HepG2 (cell line): Measurements from ENCODE around the gene ITIH3. TPM values are rescaled to one million over a fixed set of nuclear protein-coding genes. Genes with fewer than 3 reads are reported as not detected.

Experiments used
- ATAC-seq: fragments of 200-7000 bp; cut with Tn5 transposase; 3 replicates; pipeline ENCODE4 v1.9.1; 2020; ENCODE audit warnings: mild to moderate bottlenecking, moderate library complexity
- BruUV-seq: library from RNA; stranded (reverse); fragments of 400-500 nt; replicated peaks from 2 replicates; lab custom pipeline; 2021; lab: Mats Ljungman, UMichigan
- CTCF ChIA-PET: fragments of 300-600 bp; formaldehyde crosslinking; extraction: SDS; loops from one replicate; lab custom pipeline; 2021; ENCODE audit warnings: low total read pairs, inconsistent platforms, low intra/inter-chr PET ratio; lab: Yijun Ruan, JAX
- POLR2A ChIA-PET: fragments of 350-600 bp; sonication (Branson Sonifier 250); formaldehyde crosslinking; loops from one replicate; lab custom pipeline; 2020; ENCODE audit warnings: antibody characterized with exemption, inconsistent platforms; lab: Yijun Ruan, JAX
- DNase-seq: peaks from one replicate; pipeline ENCODE4 v3.0.0-alpha.2; 2015; ENCODE audit warnings: low spot score
- FAIRE-seq: peaks from 3 replicates; lab custom pipeline; 2011; peaks lifted over from hg19 to GRCh38; lab: Jason Lieb, UNC
- H2AFZ ChIP-seq: one replicate; pipeline ENCODE4 v1.6.1; 2011; ENCODE audit warnings: low read length, inconsistent platforms
- H3K27ac ChIP-seq: fragments of 300-600 bp; 3 replicates; pipeline ENCODE4 v1.8.0; 2011; ENCODE audit warnings: mixed run types, mild to moderate bottlenecking, mixed read lengths, low read length, inconsistent platforms; ENCODE audit not compliant: insufficient read depth; ENCODE audit errors: extremely low read length
- H3K27me3 ChIP-seq, 2 experiments: fragments of 200-600 bp in 1 of 2; 2 replicates in 1 of 2; 3 replicates in 1 of 2; pipeline versions ENCODE4 v1.6.0 to v1.8.0; 2011; ENCODE audit warnings: low read length in 2 of 2, mild to moderate bottlenecking in 2 of 2, moderate library complexity in 2 of 2, inconsistent platforms in 1 of 2; ENCODE audit not compliant: insufficient read depth in 2 of 2, control insufficient read depth in 1 of 2
- H3K36me3 ChIP-seq, 2 experiments: fragments of 200-600 bp in 1 of 2; replicated peaks in 1 of 2; 2 replicates in 1 of 2; 3 replicates in 1 of 2; pipeline versions ENCODE4 v1.5.1 to v1.8.0; 2011; ENCODE audit warnings: low read length in 2 of 2, inconsistent platforms in 1 of 2; ENCODE audit not compliant: insufficient read depth in 2 of 2, control insufficient read depth in 1 of 2
- H3K4me1 ChIP-seq: 2 replicates; pipeline ENCODE4 v1.5.1; 2012; ENCODE audit warnings: low read length, inconsistent platforms; ENCODE audit not compliant: insufficient read depth
- H3K4me2 ChIP-seq: 2 replicates; pipeline ENCODE4 v1.6.0; 2011; ENCODE audit warnings: low read depth, low read length, inconsistent platforms
- H3K4me3 ChIP-seq, 3 experiments: fragments of 200-600 bp in 1 of 3; sonication (generic), shearing (Covaris generic) in 1 of 3; replicated peaks in 1 of 3; 2 replicates each; pipeline ENCODE4 v1.5.1; 2011 to 2016; ENCODE audit warnings: low read length in 3 of 3, inconsistent platforms in 2 of 3, low read depth in 2 of 3, mild to moderate bottlenecking in 2 of 3, control low read depth in 1 of 3, mixed read lengths in 1 of 3; ENCODE audit not compliant: insufficient read depth in 1 of 3
- H3K79me2 ChIP-seq: one replicate; pipeline ENCODE4 v1.6.1; 2011; ENCODE audit warnings: low read length, inconsistent platforms; ENCODE audit not compliant: insufficient read depth
- H3K9ac ChIP-seq: 2 replicates; pipeline ENCODE4 v1.6.0; 2011; ENCODE audit warnings: mild to moderate bottlenecking, low read depth, low read length, inconsistent platforms; ENCODE audit not compliant: insufficient read depth
- H3K9me3 ChIP-seq: 2 replicates; pipeline ENCODE4 v1.5.1; 2012; ENCODE audit warnings: mild to moderate bottlenecking, low read length
- H4K20me1 ChIP-seq: 2 replicates; pipeline ENCODE4 v1.6.0; 2011; ENCODE audit warnings: inconsistent platforms, mild to moderate bottlenecking, low read length, moderate library complexity; ENCODE audit not compliant: insufficient read depth
- ARHGAP35 ChIP-seq: sonication (generic); formaldehyde crosslinking; IDR thresholded peaks from 2 replicates; pipeline ENCODE4 v1.9.0; 2022; ENCODE audit warnings: mild to moderate bottlenecking, inconsistent platforms, moderate library complexity, missing genetic modification reagents, borderline replicate concordance
- CEBPG ChIP-seq: IDR thresholded peaks from 2 replicates; pipeline ENCODE4 v1.6.1; 2016
- CHD4 ChIP-seq: fragments of 200-600 bp; sonication (generic); IDR thresholded peaks from 2 replicates; pipeline ENCODE4 v1.7.0; 2017; ENCODE audit warnings: mild to moderate bottlenecking, low read length, borderline replicate concordance
- GTF3A ChIP-seq: sonication (generic); formaldehyde crosslinking; conservative IDR thresholded peaks from 2 replicates; pipeline ENCODE4 v1.4.0; 2020; ENCODE audit warnings: mild to moderate bottlenecking, missing genetic modification reagents
- HNRNPL ChIP-seq: fragments of 200-400 bp; formaldehyde crosslinking; IDR thresholded peaks from 2 replicates; pipeline ENCODE4 v1.6.1; 2017; ENCODE audit warnings: mild to moderate bottlenecking, low read depth, low read length
- HNRNPLL ChIP-seq: fragments of 200-400 bp; formaldehyde crosslinking; IDR thresholded peaks from 2 replicates; pipeline ENCODE4 v1.6.1; 2017; ENCODE audit warnings: mild to moderate bottlenecking, low read depth, low read length; ENCODE audit not compliant: poor library complexity, severe bottlenecking
- LCORL ChIP-seq, 2 experiments: fragments of 450-650 bp in 1 of 2; sonication (generic) in 1 of 2; formaldehyde crosslinking in 1 of 2; IDR thresholded peaks; 2 replicates each; pipeline versions ENCODE4 v1.5.0 to v1.6.1; 2017 to 2020; ENCODE audit warnings: antibody characterized with exemption in 1 of 2, missing genetic modification reagents in 1 of 2
- MAFK ChIP-seq, 2 experiments: IDR thresholded peaks in 1 of 2; conservative IDR thresholded peaks in 1 of 2; 2 replicates each; pipeline ENCODE4 v1.6.1; 2011; ENCODE audit warnings: improper control_type of control experiment in 2 of 2, low read length in 2 of 2
- REXO4 ChIP-seq: sonication (generic); formaldehyde crosslinking; IDR thresholded peaks from 2 replicates; pipeline ENCODE4 v1.8.0; 2022; ENCODE audit warnings: missing genetic modification reagents, mild to moderate bottlenecking, borderline replicate concordance
- ZNF674 ChIP-seq: sonication (generic); formaldehyde crosslinking; IDR thresholded peaks from 2 replicates; pipeline ENCODE4 v1.5.0; 2020; ENCODE audit warnings: low read depth, mild to moderate bottlenecking, missing genetic modification reagents
- ZNF703 ChIP-seq: sonication (generic); formaldehyde crosslinking; IDR thresholded peaks from 2 replicates; pipeline ENCODE4 v1.5.1; 2020; ENCODE audit warnings: missing genetic modification reagents, mild to moderate bottlenecking, moderate library complexity, borderline replicate concordance
- ZNF766 ChIP-seq: sonication (generic); formaldehyde crosslinking; IDR thresholded peaks from 2 replicates; pipeline ENCODE4 v1.5.0; 2020; ENCODE audit warnings: missing genetic modification reagents, borderline replicate concordance
- WGBS: methylation state at CpG from one replicate; pipeline ENCODE4 v1.1.6; 2017; ENCODE audit warnings: low lambda C conversion rate; 5-methylcytosine and 5-hydroxymethylcytosine counted together
- in situ Hi-C: cut with HindIII; loops from 2 replicates; pipeline ENCODE4 v1.10.0; 2017; ENCODE audit warnings: low pct_unique_long_range_greater_than_20kb; ENCODE audit not compliant: extremely low pct_ligation_motif_present
- intact Hi-C: fragments of 100-400 bp; cut with micrococcal nuclease; formaldehyde crosslinking; loops from one replicate; pipeline ENCODE4 v1.10.0; 2022; ENCODE audit not compliant: unreplicated experiment
- polyA plus RNA-seq, 8 experiments: library from polyadenylated mRNA; depleted of rRNA in 3 of 8; stranded (reverse) in 7 of 8; unstranded in 1 of 8; fragments of >200 nt; fragmentation: Illumina TruSeq in 4 of 8; extraction: Trizol in 4 of 8; gene quantifications; 2 replicates each; pipeline versions ENCODE4 v1.2.1 to v1.2.3, GENCODE V29; 2011 to 2016; ENCODE audit warnings: low read depth in 4 of 8, missing spikeins in 1 of 8, mixed read lengths in 1 of 8; ENCODE audit not compliant: insufficient read depth in 1 of 8
- total RNA-seq, 5 experiments: library from RNA; depleted of rRNA; stranded (reverse); fragments of >200 nt; fragmentation: Illumina TruSeq; extraction: Trizol; gene quantifications; 2 replicates each; pipeline ENCODE4 v1.2.3, GENCODE V29; 2016; ENCODE audit warnings: low read depth in 1 of 5
- TF ChIP-seq, protein P1 (sequence below): sonication (generic); formaldehyde crosslinking; IDR thresholded peaks from 2 replicates; pipeline ENCODE4 v1.5.0; 2020; ENCODE audit warnings: missing genetic modification reagents, mild to moderate bottlenecking, borderline replicate concordance

The ITIH3 gene
- total and polyA plus RNA-seq, 2 of the 13 experiments (the other 11 are each of a cell fraction or from before 2014, with no cell fraction given) = 105 to 632 TPM

DNA sequence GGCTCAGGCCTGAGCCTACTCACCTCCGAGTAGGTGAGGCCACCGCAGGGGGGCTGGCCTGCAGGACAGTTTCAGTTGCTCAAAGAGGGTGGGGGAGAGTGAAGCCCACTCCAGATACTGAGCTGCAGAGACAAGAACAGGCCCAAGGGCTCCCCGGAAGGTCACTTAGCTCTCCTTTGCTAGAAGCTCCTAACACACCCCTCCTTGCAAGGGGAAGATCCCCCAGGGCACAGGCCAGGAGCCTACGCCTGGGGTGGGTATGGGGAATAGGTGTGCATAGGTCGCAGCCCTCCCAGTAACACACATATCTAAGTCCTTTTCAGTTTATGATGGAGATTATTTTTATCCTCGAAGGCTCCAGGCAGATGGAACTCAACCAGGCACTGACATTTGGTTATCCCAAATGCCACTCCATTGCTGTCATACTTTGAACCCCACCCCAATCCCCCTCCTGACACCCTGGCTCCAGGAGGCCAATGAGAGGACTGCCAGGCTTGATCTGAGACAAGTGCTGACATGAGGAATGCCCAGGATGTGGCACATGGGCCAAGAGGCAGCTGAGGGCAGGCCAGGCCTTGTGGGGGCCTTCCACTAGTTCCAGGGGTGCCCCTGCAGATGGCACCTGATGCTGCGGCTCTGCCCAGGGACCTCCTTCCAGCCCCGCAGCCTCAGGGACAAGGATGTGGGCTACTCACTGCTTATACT lies 41.3 kb downstream of the ITIH3 start (continued):
- TF ChIP-seq ARHGAP35 (CRISPR knock-in tag) (no peak), LCORL (IDR thresholded peaks at IDR 0.05) (no peak), LCORL (CRISPR knock-in tag; IDR thresholded peaks at IDR 0.05) (no peak), HNRNPLL (no peak), CHD4 (no peak), ZNF674 (no peak), GTF3A (CRISPR knock-in tag) (no peak), ZNF766 (no peak), HNRNPL (no peak)
- TF ChIP-seq, protein P1, sequence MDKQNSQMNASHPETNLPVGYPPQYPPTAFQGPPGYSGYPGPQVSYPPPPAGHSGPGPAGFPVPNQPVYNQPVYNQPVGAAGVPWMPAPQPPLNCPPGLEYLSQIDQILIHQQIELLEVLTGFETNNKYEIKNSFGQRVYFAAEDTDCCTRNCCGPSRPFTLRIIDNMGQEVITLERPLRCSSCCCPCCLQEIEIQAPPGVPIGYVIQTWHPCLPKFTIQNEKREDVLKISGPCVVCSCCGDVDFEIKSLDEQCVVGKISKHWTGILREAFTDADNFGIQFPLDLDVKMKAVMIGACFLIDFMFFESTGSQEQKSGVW = no peak

DNA sequence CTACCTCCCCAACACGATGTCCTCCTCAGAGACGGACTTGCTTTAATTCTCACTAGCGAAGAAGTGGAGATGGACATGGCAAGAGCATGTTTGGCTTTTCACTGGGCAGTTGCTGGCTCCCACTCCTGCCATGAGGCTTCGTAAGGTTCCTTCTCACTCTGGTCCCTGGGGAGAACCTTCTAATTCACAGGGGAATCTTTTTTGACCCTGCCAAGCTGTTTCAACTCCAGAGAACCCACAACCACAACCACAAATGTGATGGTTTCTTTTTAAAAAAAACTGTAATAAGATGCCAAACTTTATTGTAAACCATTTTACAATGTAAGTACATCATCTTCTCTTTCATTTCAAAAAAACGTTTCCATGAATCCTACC lies 41.9 kb downstream of the ITIH3 start:
- H3K4me1 ChIP-seq = peaks cover 27% of the 10 kb centered on the region
- no peaks in the 10 kb centered on the region for H3K27me3 ChIP-seq
- H3K9me3 ChIP-seq = no peaks in the 10 kb centered on the region
- H3K27ac ChIP-seq = no peak overlapping the region
- ChIA-PET CTCF (no interaction called here), POLR2A (no interaction called here)
- H3K4me2 ChIP-seq = no peak overlapping the region
- no peaks in the 10 kb centered on the region for H4K20me1 ChIP-seq
- H2AFZ ChIP-seq = no peak overlapping the region
- H3K36me3 ChIP-seq = no peaks in the 10 kb centered on the region
- ATAC-seq (no peak), FAIRE-seq (no peak), DNase-seq (no peak)
- H3K4me3 ChIP-seq = no peak overlapping the region
- TF ChIP-seq REXO4 (no peak), ZNF703 (no peak), CEBPG (CRISPR knock-in tag) (no peak), MAFK (conservative IDR thresholded peaks at IDR 0.05 in 1 of 2, IDR thresholded peaks at IDR 0.05 in 1 of 2; ENCODE audit: low read length in 2 of 2) (no peak)
- no peak overlapping the region for H3K9ac ChIP-seq
- 87% methylated on average over 5 of the region's 5 CpGs for WGBS
- no TSS peak for BruUV-seq
- intact Hi-C loops (no loop called here), in situ Hi-C loops (no loop called here)
- no peaks in the 10 kb centered on the region for H3K79me2 ChIP-seq
